Measurements from ENCODE around the gene ATF6.
"Not testable (repeated sequence)": the region's sequence is repeated elsewhere in the genome, so short reads cannot be mapped to it uniquely, and the experiment has no call there.

ATF6 gene

DNA sequence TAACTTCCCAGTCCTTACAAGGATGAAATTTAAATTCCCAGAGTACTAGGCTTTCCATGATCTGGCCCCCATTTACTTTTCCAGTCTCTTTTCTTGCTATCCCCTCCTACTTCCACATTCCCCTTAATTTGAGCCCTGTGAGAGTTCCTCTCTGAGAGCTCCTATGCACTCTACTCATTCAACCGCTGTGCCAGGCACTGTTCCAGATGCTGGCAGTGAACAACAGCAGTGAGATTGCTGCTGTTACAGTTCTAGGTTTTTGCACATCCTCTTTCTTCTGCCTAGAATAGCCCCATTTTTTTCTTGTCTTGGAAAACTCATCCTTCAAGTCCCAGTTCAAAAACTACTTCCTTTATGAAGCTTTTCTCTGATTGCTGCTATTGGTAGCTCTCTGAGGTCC, 18.8 kb downstream of the ATF6 start:
- DNase-seq: no peak

DNA sequence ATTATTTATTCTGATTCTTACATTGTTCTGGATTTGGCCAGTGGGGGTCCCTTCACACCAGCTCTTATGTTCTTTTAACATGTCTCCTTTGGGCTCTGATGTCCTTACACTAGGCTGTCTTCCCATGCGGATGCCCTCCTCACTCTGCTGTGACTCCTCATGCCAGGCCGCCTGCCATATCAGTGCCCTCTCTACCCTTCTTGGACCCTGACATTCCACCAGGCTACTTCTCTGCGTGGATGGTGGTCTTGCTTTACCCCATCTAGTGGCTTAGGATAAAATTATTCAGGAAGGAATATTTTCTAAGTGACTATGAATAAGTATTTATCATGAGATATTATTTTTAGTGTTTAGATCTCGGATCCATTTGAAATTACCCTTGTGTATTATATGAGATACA, 21.2 kb downstream of the ATF6 start:
- no peak for DNase-seq

DNA sequence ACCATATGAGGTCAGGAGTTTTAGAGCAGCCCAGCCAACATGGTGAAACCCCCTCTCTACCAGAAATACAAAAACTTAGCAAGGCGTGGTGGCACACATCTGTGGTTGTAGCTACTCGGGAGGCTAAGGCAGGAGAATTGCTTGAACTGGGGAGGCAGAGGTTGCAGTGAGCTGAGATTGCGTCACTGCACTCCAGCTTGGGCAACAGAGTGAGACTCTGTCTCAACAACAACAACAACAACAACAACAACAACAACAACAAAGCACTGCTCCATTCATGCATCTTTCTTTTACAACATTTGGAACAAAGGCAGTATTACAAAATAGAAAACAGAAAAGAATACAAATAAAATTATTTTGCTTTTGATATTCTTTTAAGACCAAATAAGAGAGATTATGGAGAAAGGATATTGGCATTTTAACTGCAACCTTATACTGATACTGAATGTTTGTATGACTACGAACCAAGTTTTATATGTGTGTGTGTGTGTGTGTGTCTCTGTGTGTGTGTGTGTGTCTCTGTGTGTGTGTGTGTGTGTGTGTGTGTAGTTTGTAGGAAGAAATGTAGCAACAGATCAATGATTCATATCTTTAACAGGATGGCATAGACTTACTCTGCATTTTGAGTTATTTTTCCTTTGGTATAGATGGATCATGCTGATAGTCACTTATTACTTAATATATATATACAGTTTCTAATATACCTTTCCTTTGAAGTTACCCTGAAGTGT, 24.6 kb downstream of the ATF6 start:
- DNase-seq: no peak

DNA sequence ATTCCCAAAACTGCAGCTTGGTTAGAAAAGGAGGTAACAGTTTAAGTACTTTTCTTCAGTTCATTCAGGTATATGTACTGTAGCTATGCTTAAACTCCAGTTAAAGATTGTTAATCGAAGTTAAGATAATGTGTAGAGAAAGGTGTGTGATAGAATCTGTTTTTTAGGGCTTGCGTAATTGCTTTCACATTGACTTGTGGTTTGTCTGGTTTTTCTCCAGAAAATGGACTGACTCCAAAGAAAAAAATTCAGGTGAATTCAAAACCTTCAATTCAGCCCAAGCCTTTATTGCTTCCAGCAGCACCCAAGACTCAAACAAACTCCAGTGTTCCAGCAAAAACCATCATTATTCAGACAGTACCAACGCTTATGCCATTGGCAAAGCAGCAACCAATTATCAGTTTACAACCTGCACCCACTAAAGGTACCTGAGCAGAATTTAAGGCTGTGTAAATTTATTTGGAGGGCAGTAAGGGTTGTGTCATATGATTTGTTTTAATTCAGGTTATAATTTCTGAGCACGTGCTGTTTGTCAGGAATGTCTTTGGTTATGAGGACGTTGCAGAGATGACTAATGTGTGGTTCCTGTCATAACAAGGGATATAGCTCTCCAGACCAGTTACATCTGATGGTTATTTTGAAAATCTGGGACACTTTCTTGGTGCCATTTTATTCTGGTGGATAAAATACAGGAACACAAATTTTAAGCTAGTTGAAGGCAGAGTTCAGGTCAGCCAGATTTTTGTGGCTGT, 26.0 kb downstream of the ATF6 start:
- no peak for DNase-seq

DNA sequence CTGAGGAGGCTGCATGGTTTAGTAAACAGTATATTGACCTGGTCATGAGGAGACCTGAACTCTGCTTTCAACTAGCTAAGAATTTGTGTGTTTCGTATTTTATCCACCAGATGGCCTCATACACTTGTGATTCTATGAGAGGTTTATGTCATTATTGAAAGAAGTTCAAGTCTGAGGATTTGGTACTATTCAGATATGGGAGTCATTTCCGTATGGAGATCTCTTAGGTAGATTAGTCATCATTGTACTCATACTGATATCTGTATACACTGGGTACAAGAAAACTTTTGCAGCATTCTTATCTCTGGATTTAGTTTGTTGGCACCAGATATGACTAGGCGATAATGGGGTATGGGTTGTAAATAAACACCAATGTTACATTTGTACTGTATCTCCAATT, 26.6 kb downstream of the ATF6 start:
- no peak for DNase-seq

DNA sequence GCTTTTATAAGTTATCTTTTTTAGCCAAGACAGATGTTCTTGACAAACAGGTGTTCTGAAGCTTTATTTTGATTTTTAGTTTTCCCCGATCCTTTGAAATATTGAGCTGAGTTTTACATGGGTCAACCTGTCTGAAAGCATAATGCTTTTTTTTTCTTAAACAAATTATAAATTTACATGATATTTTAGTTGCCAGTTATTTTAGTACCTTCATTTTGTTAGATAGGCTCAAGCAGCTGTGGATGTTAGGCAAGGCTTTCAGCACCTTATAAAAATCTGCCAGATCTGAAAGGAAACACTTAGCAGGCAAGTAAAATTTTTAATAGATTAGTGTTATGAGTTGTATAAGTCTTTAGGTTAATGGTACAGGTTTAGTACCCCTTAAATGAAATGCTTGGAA, 33.7 kb downstream of the ATF6 start:
- DNase-seq: no peak

DNA sequence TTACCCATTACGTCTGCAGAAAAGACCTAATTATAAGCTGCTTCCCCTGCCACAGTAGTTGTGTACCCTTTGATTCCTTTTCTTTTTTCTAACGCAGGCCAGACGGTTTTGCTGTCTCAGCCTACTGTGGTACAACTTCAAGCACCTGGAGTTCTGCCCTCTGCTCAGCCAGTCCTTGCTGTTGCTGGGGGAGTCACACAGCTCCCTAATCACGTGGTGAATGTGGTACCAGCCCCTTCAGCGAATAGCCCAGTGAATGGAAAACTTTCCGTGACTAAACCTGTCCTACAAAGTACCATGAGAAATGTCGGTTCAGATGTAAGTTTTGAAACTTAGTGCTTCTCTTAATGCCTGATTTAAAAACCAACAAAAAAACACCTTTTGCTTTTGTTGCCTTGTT, 35.8 kb downstream of the ATF6 start:
- no peak for DNase-seq

DNA sequence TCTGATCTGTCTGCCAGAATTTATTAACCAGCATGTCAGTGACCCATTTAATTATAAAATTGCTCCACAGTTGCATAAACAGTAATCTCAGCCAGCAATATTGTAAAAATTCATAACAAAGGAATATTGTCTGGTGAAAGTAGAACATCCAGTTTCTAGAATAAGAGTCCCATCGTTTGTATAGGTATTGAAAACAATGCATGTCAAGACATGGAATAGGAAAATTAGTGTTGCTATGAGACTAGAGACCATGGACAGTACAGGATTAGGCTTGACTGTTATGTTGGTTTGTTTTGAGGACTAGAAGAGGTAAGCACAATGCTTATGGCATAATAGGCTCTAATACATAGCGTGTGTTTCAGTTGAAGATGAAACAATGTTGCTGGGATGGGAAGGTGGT, 37.1 kb downstream of the ATF6 start:
- DNase-seq: no peak

DNA sequence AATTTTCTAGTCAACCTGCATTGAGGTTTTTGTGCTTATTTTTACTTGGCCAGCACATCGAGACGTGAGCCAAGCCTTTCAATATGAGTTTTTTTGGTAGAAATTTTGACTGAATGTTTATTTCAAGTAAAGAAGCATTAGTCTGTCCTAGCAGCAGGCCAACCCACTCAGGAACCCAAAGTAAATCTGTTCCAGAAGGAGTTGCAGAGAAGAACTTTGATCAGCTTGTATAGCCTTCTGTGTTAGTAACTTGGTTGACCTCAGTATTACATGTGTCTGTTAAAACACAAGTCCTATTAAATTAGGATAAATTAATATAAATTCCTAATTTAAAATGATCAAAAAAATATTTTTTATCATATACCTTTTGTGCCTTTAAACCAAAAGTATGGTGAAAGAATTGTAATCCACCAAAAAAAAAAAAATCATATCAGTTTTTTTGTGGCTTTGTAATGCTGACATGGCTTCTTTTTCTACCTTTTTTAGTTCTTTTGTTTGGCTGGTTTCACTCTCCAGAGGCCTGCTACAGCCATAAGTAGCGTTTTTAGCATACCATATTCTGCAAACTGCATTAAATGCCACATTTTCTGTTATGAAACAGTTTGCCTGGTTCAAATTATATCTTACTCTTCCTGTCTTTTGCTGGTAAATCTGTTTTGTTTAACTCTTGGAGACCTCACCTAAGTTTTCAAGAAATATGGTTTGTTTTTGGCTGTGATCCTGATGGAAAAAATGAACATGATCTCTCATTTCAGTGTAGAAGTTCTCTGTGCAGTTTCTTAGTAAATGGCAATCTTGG, 39.5 kb downstream of the ATF6 start:
- DNase-seq: no peak

DNA sequence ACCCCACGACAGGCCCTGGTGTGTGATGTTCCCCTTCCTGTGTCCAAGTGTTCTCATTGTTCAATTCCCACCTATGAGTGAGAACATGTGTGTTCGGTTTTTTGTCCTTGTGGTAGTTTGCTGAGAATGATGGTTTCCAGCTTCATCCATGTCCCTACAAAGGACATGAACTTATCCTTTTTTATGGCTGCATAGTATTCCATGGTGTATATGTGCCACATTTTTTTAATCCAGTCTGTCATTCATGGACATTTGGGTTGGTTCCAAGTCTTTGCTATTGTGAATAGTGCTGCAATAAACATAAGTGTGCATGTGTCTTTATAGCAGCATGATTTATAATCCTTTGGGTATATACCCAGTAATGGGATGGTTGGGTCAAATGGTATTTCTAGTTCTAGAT, 43.1 kb downstream of the ATF6 start:
- not testable (repeated sequence) for DNase-seq

DNA sequence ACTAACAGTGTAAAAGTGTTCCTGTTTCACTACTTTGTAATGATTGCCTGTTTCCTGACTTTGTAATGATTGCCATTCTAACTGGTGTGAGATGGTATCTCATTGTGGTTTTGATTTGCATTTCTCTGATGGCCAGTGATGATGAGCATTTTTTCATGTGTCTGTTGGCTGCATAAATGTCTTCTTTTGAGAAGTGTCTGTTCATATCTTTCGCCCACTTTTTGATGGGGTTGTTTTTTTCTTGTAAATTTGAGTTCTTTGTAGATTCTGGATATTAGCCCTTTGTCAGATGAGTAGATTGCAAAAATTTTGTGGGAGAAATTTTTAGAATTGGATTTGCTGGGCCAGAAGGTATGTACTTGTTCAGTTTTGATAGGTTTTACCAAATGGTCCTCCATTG, 43.5 kb downstream of the ATF6 start:
- not testable (repeated sequence) for DNase-seq

DNA sequence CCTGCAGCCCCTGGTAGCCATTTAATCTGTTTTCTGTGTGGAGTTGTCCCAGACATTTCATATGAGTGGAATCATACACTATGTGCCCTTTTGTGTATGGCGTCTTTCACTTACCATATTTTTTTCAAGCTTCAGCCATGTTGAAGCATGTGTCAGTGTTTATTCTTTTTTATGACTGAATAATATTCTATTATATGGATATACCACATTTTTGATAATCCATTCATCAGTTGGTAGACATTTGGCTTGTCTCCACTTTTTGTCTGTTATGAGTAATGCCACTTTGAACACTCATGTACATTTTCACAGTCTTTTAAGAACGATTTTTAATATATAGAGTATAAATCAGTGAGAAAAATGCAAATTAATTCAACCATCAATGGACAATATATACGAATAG, 44.7 kb downstream of the ATF6 start:
- DNase-seq: no peak

DNA sequence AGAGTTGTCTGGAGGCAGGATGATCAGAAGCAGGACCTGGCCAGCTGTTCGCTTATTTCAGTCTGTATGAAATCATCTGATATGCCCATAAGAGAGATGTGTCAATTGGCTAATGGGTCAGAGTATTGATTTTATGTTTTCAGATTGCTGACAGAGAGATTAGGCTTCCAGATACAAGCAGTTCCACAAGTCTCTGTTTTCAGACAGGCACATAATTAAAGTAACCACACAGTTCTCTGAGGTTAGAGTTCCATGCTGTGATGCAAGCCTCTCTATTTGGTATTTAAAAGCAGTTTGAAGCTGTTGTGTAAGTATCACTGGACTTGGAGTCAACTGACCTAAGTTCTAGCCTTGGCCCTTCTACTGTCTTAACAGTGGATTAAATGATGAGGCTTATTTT, 50.1 kb downstream of the ATF6 start:
- DNase-seq: no peak

DNA sequence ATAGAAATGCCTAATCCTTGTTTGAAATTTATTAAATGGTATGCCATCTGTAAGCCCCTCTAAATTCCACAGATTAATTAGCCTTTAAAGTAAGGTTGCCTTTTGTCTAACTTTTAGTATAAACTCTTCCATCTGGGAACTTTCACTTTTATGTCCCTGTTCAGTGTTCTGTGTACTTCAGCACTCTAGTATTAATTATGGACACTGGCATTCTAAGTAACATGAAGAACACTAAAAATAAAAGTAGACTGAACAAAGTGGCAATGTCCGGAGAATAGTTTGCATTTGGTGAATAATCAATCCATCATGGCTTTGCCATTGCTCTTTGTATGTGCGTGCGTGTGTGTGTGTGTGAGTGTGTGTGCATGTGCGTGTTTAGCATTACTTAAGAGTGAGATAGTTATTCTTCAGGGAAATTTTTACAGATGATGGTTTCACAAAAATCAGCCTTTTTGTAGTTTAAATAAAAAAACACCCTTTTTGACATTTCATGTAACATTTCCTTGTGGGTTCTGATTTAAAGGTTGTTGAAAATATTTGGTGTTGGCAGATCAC, 51.1 kb downstream of the ATF6 start:
- DNase-seq: no peak

DNA sequence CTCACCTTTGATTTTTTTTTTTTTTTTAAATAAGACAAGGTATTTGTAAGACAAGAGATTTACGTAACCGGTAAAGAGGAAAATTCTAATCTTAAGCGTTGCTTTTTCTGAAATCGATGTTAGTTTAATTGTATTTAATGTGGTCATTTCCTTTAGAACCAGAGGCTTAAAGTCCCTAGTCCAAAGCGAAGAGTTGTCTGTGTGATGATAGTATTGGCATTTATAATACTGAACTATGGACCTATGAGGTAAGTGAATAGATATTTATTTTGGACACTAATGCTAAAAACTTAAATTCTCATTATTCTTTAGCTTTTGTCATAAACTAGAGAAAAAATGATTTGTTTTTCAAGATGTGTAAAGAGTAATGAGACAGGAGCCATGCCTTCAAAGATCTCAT, 54.8 kb downstream of the ATF6 start:
- DNase-seq: no peak

DNA sequence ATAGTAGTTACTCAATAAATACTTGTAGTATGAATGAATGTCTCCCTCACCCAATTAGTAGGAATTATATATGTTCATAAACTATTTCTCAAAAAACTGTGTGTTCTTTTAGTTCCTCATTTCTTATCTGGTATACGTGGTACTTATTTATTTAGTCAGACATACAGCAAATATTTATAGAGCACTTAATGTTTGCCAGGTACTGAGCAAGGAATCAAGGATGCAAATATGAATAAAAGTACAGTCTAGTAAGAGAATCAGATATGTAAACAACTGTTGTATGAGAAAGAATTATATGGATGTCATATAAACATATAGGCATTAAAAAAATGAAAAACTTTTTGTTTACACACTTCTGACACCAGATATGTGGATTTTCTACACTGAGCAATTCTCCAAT, 58.5 kb downstream of the ATF6 start:
- DNase-seq: no peak

DNA sequence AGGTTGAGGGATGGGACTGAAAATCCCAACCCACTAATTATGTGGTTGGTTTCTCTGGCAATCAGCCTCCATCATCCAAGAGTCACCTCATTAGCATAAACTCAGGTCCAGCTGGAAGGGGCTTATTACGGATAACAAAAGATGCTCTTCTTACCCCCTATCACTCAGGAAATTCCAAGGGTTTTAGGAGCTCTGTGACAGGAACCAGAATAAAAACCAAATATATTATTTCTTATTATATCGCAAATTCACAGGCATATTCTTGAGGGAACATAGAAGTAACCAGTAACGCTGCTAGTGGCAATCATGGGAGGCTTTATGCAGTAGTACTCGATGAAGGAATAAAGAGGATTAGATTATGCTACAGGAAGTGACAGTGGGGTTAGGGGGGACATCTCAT, 59.7 kb downstream of the ATF6 start:
- no peak for DNase-seq

DNA sequence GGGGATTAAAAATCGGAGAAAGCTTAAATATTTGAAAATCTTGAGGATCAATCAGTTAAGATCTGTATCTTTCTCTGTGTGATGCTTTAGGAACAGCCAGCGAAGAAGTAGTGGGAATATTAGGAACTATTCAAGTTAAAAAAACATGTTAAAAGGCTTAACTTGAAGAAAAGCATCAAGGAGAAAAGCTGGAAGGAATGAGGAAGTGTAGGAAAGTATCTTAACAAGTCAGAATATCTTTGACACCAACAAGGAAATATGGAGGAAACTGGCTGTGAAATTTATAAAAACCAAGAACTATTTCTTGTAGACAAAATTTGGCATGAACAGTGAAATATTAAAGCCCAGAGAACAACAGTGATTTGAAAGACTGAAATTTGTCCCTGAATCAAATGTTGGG, 60.4 kb downstream of the ATF6 start:
- no peak for DNase-seq

DNA sequence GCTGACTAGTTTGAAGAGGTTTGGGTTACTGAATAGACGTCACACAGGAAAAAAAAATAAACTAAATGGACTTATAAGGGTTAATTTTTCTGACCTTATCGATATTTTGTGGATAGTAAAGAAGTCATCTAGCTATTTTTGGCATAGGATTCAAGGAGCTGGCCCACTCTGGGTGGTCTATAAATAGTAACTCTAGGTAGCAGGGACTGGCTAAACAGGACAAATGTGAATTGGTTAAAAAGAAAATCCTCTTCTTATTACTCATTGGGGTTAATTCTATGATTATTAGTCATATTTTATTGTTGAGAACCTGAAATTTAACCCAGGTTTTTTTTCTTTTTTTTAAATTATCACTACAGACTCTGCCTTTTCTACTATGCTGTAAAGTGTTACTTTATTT, 61.7 kb downstream of the ATF6 start:
- DNase-seq: no peak

DNA sequence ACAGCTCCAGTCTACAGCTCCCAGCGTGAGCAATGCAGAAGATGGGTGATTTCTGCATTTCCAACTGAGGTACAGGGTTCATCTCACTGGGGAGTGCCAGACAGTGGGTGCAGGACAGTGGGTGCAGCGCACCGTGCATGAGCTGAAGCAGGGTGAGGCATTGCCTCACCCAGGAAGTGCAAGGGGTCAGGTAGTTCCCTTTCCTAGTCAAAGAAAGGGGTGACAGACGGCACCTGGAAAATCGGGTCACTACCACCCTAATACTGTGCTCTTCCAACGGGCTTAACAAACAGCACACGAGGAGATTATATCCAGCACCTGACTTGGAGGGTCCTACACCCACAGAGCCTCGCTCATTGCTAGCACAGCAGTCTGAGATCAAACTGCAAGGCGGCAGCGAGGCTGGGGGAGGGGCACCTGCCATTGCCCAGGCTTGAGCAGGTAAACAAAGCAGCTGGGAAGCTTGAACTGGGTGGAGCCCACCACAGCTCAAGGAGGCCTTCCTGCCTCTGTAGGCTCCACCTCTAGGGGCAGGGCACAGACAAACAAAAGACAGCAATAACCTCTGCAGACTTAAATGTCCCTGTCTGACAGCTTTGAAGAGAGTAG, 66.3 kb downstream of the ATF6 start:
- DNase-seq: not testable (repeated sequence)

DNA sequence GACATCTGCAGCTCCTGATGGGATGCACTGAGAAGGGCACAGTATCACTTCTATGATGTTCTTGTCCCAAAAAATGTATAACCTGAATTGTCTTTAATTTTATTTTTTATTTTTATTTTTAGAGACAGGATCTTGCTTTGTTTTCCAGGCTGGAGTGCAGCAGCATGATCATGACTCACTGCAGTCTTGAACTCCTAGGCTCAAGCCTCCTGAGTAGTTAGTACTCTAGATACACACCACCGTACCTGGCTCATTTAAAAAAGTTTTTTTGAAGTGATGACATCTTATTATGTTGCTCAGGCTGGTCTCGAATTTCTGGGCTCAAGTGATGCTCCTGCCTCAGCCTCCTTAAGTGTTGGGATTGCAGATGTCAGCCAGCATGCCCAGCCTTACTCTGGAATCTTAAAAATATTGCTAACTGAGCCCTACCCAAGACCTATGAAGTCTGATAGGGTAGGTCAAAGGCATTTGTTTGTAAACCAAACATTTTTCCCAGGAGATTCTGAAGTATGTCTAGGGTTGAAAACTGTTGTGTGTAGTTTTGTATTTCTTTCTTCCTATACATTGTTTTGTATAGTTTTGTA, 68.9 kb downstream of the ATF6 start:
- no peak for DNase-seq

DNA sequence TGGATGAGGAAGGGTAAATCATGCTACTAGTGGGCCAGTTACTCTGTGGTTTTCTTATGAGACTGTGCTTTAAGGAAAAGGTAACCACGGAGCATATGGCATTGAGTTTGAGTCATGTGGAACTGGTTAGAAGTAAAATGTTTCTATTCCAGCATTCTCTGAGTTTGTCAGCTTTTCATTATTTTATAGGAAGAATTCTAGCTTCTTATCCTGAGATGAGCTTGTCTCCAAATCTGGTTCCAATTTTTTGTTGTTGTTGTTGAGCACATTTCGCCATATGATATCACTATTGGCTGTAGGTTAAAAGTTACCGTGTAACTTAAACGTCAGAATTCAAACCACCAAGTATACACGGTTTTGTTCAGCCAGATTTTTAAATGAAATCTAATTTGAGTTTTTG, 69.9 kb downstream of the ATF6 start:
- no peak for DNase-seq

DNA sequence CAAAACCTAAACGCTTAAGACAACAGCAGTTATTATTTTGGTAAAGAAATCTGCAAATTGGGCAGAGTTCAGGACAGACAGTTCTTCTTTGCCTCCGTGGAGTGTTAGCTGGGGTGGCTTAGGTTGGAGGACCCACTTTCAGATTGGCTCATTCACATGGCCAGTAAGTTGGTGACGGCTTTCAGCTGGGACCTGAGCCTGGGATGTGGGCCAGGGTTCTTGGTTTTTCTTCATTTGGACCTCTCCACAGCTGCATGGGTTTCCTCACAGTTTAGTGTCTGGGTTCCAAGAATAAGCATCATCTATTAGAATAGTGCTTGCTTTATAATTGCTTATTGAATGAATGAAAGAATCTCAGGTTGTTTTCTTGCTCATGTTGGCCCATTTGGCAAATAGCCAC, 72.2 kb downstream of the ATF6 start:
- DNase-seq: no peak

Data from activated CD8-positive, alpha-beta memory T cell treated with anti-CD3 and anti-CD28 coated beads, Interleukin-2, amount 50 U/mL, for 48 hours (primary cell).